Panc1 (cell line): ENCODE data around the gene FAM81A. TPM values are rescaled to one million over a fixed set of nuclear protein-coding genes. Genes with fewer than 3 reads are reported as not detected.

Source experiments
- ATAC-seq: fragments of 200-7000 bp; cut with Tn5 transposase; 2 replicates; pipeline ENCODE4 v1.9.1; 2020; ENCODE audit warnings: mild to moderate bottlenecking, moderate library complexity
- BruUV-seq: library from RNA; stranded (reverse); fragments of 400-500 nt; replicated peaks from 2 replicates; lab custom pipeline; 2021; lab: Mats Ljungman, UMichigan
- CTCF ChIA-PET: fragments of 300-600 bp; sonication (Branson Sonifier 250); formaldehyde crosslinking; loops from one replicate; lab custom pipeline; 2022; ENCODE audit warnings: antibody characterized with exemption; lab: Charles Lee
- POLR2A ChIA-PET: fragments of 300-600 bp; sonication (Branson Sonifier 250); formaldehyde crosslinking; loops from one replicate; lab custom pipeline; 2022; ENCODE audit warnings: antibody characterized with exemption; lab: Charles Lee
- DNase-seq: peaks from one replicate; pipeline ENCODE4 v3.0.0-alpha.2; 2010; ENCODE audit warnings: low read depth, low spot score
- H3K27ac ChIP-seq: 2 replicates; pipeline ENCODE4 v1.5.1; 2011; ENCODE audit warnings: mild to moderate bottlenecking, low read length, inconsistent platforms
- H3K27me3 ChIP-seq: fragments of 200-500 bp; sonication (Bioruptor generic); 2 replicates; pipeline ENCODE4 v1.6.0; 2014; ENCODE audit warnings: low read length, inconsistent platforms; ENCODE audit not compliant: control insufficient read depth, insufficient read depth
- H3K36me3 ChIP-seq: fragments of 200-500 bp; sonication (Bioruptor generic); 2 replicates; pipeline ENCODE4 v1.5.1; 2014; ENCODE audit warnings: inconsistent platforms, mild to moderate bottlenecking, low read length, moderate library complexity; ENCODE audit not compliant: control insufficient read depth, insufficient read depth
- H3K4me1 ChIP-seq: 2 replicates; pipeline ENCODE4 v1.5.1; 2011; ENCODE audit warnings: inconsistent platforms, mild to moderate bottlenecking, low read length, moderate library complexity; ENCODE audit not compliant: control insufficient read depth, insufficient read depth
- H3K4me3 ChIP-seq, 2 experiments: 2 replicates each; pipeline ENCODE4 v1.5.1; 2011 to 2012; ENCODE audit warnings: low read depth in 2 of 2, low read length in 2 of 2, mild to moderate bottlenecking in 2 of 2, inconsistent platforms in 1 of 2, moderate library complexity in 1 of 2
- H3K9me3 ChIP-seq: fragments of 200-500 bp; sonication (Bioruptor generic); 2 replicates; pipeline ENCODE4 v1.5.1; 2014; ENCODE audit warnings: low read depth, mild to moderate bottlenecking, inconsistent platforms, low read length, moderate library complexity; ENCODE audit not compliant: control insufficient read depth, insufficient read depth
- POLR2AphosphoS5 ChIP-seq: IDR thresholded peaks from 2 replicates; pipeline ENCODE4 v1.6.1; 2012; ENCODE audit warnings: mild to moderate bottlenecking, low read depth, low read length, moderate library complexity
- SIN3A ChIP-seq: IDR thresholded peaks from 2 replicates; pipeline ENCODE4 v1.6.1; 2012; ENCODE audit warnings: low read depth, mild to moderate bottlenecking, low read length, moderate library complexity, borderline replicate concordance; ENCODE audit not compliant: insufficient read depth
- TCF7L2 ChIP-seq: IDR thresholded peaks from 2 replicates; pipeline ENCODE4 v1.6.1; 2011; ENCODE audit warnings: mild to moderate bottlenecking, low read depth, low read length, inconsistent platforms
- in situ Hi-C: cut with HindIII; loops from 2 replicates; pipeline ENCODE4 v1.10.0; 2016; ENCODE audit warnings: low sequenced_read_pairs, low pct_unique_long_range_greater_than_20kb
- intact Hi-C: fragments of 100-400 bp; cut with micrococcal nuclease; formaldehyde crosslinking; loops from one replicate; pipeline ENCODE4 v1.10.0; 2022; ENCODE audit not compliant: unreplicated experiment
- total RNA-seq: library from RNA; stranded (reverse); gene quantifications from one replicate; pipeline ENCODE4 v1.2.1, GENCODE V29; 2021; ENCODE audit not compliant: unreplicated experiment
- TF ChIP-seq, protein P1 (sequence below): fragments of 450-650 bp; IDR thresholded peaks from 2 replicates; pipeline ENCODE4 v1.5.1; 2017; ENCODE audit warnings: mild to moderate bottlenecking
- TF ChIP-seq, protein P2 (sequence below), 2 experiments: IDR thresholded peaks; 2 replicates each; pipeline ENCODE4 v1.6.1; 2011 to 2012; ENCODE audit warnings: low read depth in 2 of 2, control low read depth in 1 of 2, low read length in 1 of 2, mild to moderate bottlenecking in 1 of 2, moderate library complexity in 1 of 2; ENCODE audit not compliant: insufficient read depth in 1 of 2

FAM81A gene
- total RNA-seq, 1 experiment from 2014 or later: 7.3 TPM

DNA sequence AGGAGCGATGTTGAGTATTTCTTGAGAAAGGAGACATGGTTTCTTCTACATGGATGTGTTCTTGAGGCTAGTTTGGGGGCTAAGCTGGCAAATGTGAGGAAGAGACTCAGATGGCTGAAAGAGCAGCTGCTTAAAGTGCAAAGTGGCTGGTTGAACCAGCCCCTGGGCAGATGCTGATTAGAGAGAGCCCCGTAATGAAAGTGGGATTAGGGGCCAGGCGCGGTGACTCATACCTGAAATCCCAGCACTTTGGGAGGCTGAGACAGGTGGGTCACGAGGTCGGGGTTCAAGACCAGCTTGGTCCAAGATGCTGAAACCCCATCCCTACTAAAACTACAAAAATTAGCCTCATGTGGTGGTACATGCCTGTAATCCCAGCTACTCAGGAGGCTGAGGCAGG lies 98.6 kb downstream of the FAM81A start:
- no peak overlapping the region for H3K27ac ChIP-seq
- intact Hi-C loops: no loop called here
- in situ Hi-C loops: no loop called here
- CTCF ChIA-PET: no interaction called here
- no peaks in the 10 kb centered on the region for H3K27me3 ChIP-seq
- BruUV-seq: no TSS peak
- TF ChIP-seq SIN3A (no peak), POLR2AphosphoS5 (no peak), TCF7L2 (no peak)
- TF ChIP-seq, protein P1, sequence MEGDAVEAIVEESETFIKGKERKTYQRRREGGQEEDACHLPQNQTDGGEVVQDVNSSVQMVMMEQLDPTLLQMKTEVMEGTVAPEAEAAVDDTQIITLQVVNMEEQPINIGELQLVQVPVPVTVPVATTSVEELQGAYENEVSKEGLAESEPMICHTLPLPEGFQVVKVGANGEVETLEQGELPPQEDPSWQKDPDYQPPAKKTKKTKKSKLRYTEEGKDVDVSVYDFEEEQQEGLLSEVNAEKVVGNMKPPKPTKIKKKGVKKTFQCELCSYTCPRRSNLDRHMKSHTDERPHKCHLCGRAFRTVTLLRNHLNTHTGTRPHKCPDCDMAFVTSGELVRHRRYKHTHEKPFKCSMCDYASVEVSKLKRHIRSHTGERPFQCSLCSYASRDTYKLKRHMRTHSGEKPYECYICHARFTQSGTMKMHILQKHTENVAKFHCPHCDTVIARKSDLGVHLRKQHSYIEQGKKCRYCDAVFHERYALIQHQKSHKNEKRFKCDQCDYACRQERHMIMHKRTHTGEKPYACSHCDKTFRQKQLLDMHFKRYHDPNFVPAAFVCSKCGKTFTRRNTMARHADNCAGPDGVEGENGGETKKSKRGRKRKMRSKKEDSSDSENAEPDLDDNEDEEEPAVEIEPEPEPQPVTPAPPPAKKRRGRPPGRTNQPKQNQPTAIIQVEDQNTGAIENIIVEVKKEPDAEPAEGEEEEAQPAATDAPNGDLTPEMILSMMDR: no peak
- TF ChIP-seq, protein P2, sequence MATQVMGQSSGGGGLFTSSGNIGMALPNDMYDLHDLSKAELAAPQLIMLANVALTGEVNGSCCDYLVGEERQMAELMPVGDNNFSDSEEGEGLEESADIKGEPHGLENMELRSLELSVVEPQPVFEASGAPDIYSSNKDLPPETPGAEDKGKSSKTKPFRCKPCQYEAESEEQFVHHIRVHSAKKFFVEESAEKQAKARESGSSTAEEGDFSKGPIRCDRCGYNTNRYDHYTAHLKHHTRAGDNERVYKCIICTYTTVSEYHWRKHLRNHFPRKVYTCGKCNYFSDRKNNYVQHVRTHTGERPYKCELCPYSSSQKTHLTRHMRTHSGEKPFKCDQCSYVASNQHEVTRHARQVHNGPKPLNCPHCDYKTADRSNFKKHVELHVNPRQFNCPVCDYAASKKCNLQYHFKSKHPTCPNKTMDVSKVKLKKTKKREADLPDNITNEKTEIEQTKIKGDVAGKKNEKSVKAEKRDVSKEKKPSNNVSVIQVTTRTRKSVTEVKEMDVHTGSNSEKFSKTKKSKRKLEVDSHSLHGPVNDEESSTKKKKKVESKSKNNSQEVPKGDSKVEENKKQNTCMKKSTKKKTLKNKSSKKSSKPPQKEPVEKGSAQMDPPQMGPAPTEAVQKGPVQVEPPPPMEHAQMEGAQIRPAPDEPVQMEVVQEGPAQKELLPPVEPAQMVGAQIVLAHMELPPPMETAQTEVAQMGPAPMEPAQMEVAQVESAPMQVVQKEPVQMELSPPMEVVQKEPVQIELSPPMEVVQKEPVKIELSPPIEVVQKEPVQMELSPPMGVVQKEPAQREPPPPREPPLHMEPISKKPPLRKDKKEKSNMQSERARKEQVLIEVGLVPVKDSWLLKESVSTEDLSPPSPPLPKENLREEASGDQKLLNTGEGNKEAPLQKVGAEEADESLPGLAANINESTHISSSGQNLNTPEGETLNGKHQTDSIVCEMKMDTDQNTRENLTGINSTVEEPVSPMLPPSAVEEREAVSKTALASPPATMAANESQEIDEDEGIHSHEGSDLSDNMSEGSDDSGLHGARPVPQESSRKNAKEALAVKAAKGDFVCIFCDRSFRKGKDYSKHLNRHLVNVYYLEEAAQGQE (IDR thresholded peaks at IDR 0.05; ENCODE audit: insufficient read depth in 1 of 2, low read depth in 2 of 2, low read length in 1 of 2): no peak
- DNase-seq: no peak
- no peaks in the 10 kb centered on the region for H3K36me3 ChIP-seq
- no peaks in the 10 kb centered on the region for H3K4me1 ChIP-seq
- POLR2A ChIA-PET: no interaction called here
- ATAC-seq: no peak
- no peaks in the 10 kb centered on the region for H3K9me3 ChIP-seq
- no peak overlapping the region for H3K4me3 ChIP-seq

DNA sequence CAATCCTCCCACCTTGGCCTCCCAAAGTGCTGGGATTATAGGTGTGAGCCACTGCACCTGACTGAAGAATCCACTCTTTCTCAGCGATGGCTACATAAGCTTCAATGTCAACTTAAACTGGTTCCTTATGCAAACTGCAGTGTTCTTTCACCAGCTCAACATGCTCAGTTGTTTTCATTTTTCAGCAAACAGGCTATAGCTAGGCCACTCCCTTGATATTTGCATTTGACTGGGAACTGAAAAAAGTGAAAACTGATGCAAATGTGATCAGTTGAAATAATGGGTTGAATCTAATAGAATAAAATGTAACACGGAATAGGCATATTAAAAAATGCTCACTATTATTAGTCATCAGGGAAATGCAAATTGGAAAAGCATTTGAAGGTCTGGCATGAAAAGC lies 99.4 kb downstream of the FAM81A start:
- no peak for DNase-seq
- no TSS peak for BruUV-seq
- no peak overlapping the region for H3K27ac ChIP-seq
- H3K36me3 ChIP-seq: no peaks in the 10 kb centered on the region
- no peak for TF ChIP-seq TCF7L2
- TF ChIP-seq, protein P1: no peak
- no peak for TF ChIP-seq SIN3A
- TF ChIP-seq, protein P2 (IDR thresholded peaks at IDR 0.05; ENCODE audit: insufficient read depth in 1 of 2, low read depth in 2 of 2, low read length in 1 of 2): no peak
- TF ChIP-seq POLR2AphosphoS5: no peak
- ATAC-seq: no peak
- no peaks in the 10 kb centered on the region for H3K9me3 ChIP-seq
- no peaks in the 10 kb centered on the region for H3K4me1 ChIP-seq
- POLR2A ChIA-PET: no interaction called here
- H3K4me3 ChIP-seq: no peak overlapping the region
- in situ Hi-C loops (no loop called here), intact Hi-C loops (no loop called here)
- H3K27me3 ChIP-seq: no peaks in the 10 kb centered on the region
- CTCF ChIA-PET: no interaction called here
